B cell (primary cell): Measurements from ENCODE around the gene NPR1. TPM values are rescaled to one million over a fixed set of nuclear protein-coding genes. Genes with fewer than 3 reads are reported as not detected.

Experiments
- ATAC-seq: fragments of 200-7000 bp; cut with Tn5 transposase; one replicate; pipeline ENCODE4 v1.10.0; 2021; ENCODE audit warnings: low read depth, mild to moderate bottlenecking, moderate number of reproducible peaks, moderate library complexity
- CTCF ChIA-PET: fragments of 350-600 bp; sonication (Branson Sonifier 250); formaldehyde crosslinking; loops from one replicate; lab custom pipeline; 2021; ENCODE audit warnings: antibody characterized with exemption, inconsistent platforms; lab: Charles Lee
- POLR2A ChIA-PET: fragments of 350-600 bp; sonication (Branson Sonifier 250); formaldehyde crosslinking; loops from one replicate; lab custom pipeline; 2021; ENCODE audit warnings: antibody characterized with exemption; lab: Charles Lee
- DNase-seq: peaks from one replicate; pipeline ENCODE4 v3.0.0; 2013
- H2AFZ ChIP-seq: 2 replicates; pipeline ENCODE4 v1.6.1; 2012; ENCODE audit warnings: mild to moderate bottlenecking, low read depth, low read length; ENCODE audit not compliant: insufficient read depth, poor library complexity, severe bottlenecking
- H3K27ac ChIP-seq, 2 donors: 1 replicate in 1 of 2; 2 replicates in 1 of 2; pipeline ENCODE4 v1.5.1; 2012 to 2013; ENCODE audit warnings: low read length in 2 of 2, mild to moderate bottlenecking in 2 of 2, moderate library complexity in 1 of 2
- H3K27me3 ChIP-seq, 4 experiments: fragments of 200-600 bp in 1 of 4; sonication (generic) in 1 of 4; replicated peaks in 1 of 4; 1 replicate in 2 of 4; 2 replicates in 2 of 4; pipeline versions ENCODE4 v1.6.1 to v1.7.0; 2013 to 2016; ENCODE audit warnings: low read length in 3 of 4, mild to moderate bottlenecking in 2 of 4, mixed read lengths in 1 of 4, moderate library complexity in 1 of 4; ENCODE audit not compliant: insufficient read depth in 4 of 4, control insufficient read depth in 3 of 4; ENCODE audit errors: control extremely low read depth in 1 of 4
- H3K36me3 ChIP-seq, 2 experiments: replicated peaks in 1 of 2; 1 replicate in 1 of 2; 2 replicates in 1 of 2; pipeline versions ENCODE4 v1.6.1 to v1.7.1; 2013; ENCODE audit warnings: low read length in 1 of 2; ENCODE audit not compliant: insufficient read depth in 2 of 2, control insufficient read depth in 1 of 2; ENCODE audit errors: control extremely low read depth in 1 of 2, extremely low read depth in 1 of 2
- H3K4me1 ChIP-seq, 2 donors: fragments of 200-600 bp in 1 of 2; sonication (generic) in 1 of 2; 1 replicate in 1 of 2; 2 replicates in 1 of 2; pipeline versions ENCODE4 v1.5.1 to v1.6.1; 2013 to 2017; ENCODE audit warnings: low read length in 2 of 2; ENCODE audit not compliant: control insufficient read depth in 2 of 2, insufficient read depth in 2 of 2
- H3K4me2 ChIP-seq: replicated peaks from 2 replicates; pipeline ENCODE3; 2012; ENCODE audit warnings: mild to moderate bottlenecking, low read depth, low read length; ENCODE audit not compliant: poor library complexity, severe bottlenecking
- H3K4me3 ChIP-seq, 5 experiments: fragments of 200-600 bp in 1 of 5; sonication (generic) in 1 of 5; 1 replicate in 3 of 5; 2 replicates in 2 of 5; pipeline versions ENCODE4 v1.5.1 to v1.7.0; 2011 to 2016; ENCODE audit warnings: low read length in 4 of 5, mild to moderate bottlenecking in 4 of 5, low read depth in 2 of 5, control low read depth in 1 of 5, moderate library complexity in 1 of 5; ENCODE audit not compliant: insufficient read depth in 1 of 5; ENCODE audit errors: control extremely low read depth in 1 of 5, extremely low read depth in 1 of 5
- H3K79me2 ChIP-seq: fragments of 200-600 bp; sonication (generic); one replicate; pipeline ENCODE4 v1.6.0; 2016; ENCODE audit warnings: low read length; ENCODE audit not compliant: control insufficient read depth, insufficient read depth
- H3K9ac ChIP-seq: fragments of 200-600 bp; sonication (generic); 2 replicates; pipeline ENCODE4 v1.6.1; 2017; ENCODE audit warnings: mild to moderate bottlenecking, low read length, moderate library complexity
- H3K9me3 ChIP-seq, 3 donors: one replicate each; pipeline versions ENCODE4 v1.6.1 to v1.7.1; 2013; ENCODE audit warnings: low read length in 2 of 3; ENCODE audit not compliant: control insufficient read depth in 2 of 3, insufficient read depth in 1 of 3; ENCODE audit errors: control extremely low read depth in 1 of 3
- H4K20me1 ChIP-seq: 2 replicates; pipeline ENCODE4 v1.6.0; 2012; ENCODE audit warnings: mild to moderate bottlenecking, low read length; ENCODE audit not compliant: insufficient read depth, control insufficient read depth, poor library complexity, severe bottlenecking
- H3K27ac Mint-ChIP-seq: one replicate; pipeline ENCODE4 v1.8.0; 2021; ENCODE audit warnings: mixed read lengths
- H3K27me3 Mint-ChIP-seq: one replicate; pipeline ENCODE4 v1.8.0; 2021; ENCODE audit warnings: mixed read lengths
- H3K4me1 Mint-ChIP-seq: one replicate; pipeline ENCODE4 v1.8.0; 2021; ENCODE audit warnings: mixed read lengths
- H3K4me3 Mint-ChIP-seq: one replicate; pipeline ENCODE4 v1.8.0; 2021; ENCODE audit warnings: mixed read lengths
- H3K9me3 Mint-ChIP-seq: one replicate; pipeline ENCODE4 v1.8.0; 2022; ENCODE audit warnings: mixed read lengths; ENCODE audit not compliant: insufficient read depth
- EZH2 ChIP-seq: IDR thresholded peaks from 2 replicates; pipeline ENCODE4 v1.6.1; 2012; ENCODE audit warnings: borderline replicate concordance, low read depth, mild to moderate bottlenecking, moderate library complexity, low read length; ENCODE audit not compliant: insufficient read depth, poor library complexity, severe bottlenecking
- WGBS: methylation state at CpG from one replicate; pipeline ENCODE4 v1.1.5; 2013; ENCODE audit warnings: missing lambda C conversion rate; ENCODE audit not compliant: insufficient coverage; 5-methylcytosine and 5-hydroxymethylcytosine counted together
- intact Hi-C: fragments of 100-400 bp; cut with micrococcal nuclease; formaldehyde crosslinking; loops from one replicate; pipeline ENCODE4 v1.10.0; 2022
- polyA plus RNA-seq: library from polyadenylated mRNA; depleted of rRNA; stranded (reverse); fragments of >200 nt; gene quantifications from 2 replicates; pipeline ENCODE4 v1.2.3, GENCODE V29; 2012
- total RNA-seq, 2 donors: library from RNA; stranded (reverse); fragments of 120-200 nt in 1 of 2; gene quantifications; 1 replicate in 1 of 2; 2 replicates in 1 of 2; pipeline versions ENCODE4 v1.2.3 to v1.2.4, GENCODE V29; 2013 to 2022
- TF ChIP-seq, protein P1 (sequence below): fragments of 200-600 bp; IDR thresholded peaks from one replicate; pipeline ENCODE4 v1.8.0; 2022; ENCODE audit warnings: antibody characterized with exemption, mild to moderate bottlenecking

Gene NPR1
- total and polyA plus RNA-seq, 2 donors (not counting 1 experiment from before 2014, with no cell fraction given), result 0.37 TPM; not detected in 1

DNA sequence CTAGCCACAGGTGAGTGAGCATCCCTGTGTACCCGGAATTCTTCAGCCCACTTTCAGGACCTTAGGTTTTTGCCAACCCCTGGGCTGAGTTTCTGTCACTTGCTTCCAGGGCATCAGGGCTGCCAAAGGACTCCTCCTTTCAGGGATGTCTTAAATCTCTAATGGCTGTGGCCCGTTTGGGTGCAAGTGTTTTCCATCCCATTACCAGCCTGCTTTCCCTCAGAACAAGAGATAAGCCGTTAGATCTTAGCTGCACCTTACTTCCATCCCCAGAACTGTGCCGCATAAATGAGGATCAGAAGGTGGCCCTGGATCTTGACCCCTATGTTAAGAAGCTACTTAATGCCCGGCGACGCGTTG lies 19.3 kb upstream of the NPR1 start:
- no peak for DNase-seq
- peak overlapping the region; percentile 91 for H3K9ac ChIP-seq
- ATAC-seq, result no peak
- peak overlapping the region; percentile 85 for H3K4me2 ChIP-seq
- Mint-ChIP-seq H3K4me1 (peaks cover 12% of the 10 kb centered on the region), H3K27ac (peak overlapping the region; percentile 91), H3K9me3 (no peaks in the 10 kb centered on the region), H3K4me3 (peak overlapping the region; percentile 96), H3K27me3 (no peaks in the 10 kb centered on the region)
- H3K27me3 ChIP-seq, result no peaks in the 10 kb centered on the region
- intact Hi-C loops, result loop anchor here (5.0 kb wide), 1 partner anchor 333 kb away; the partner anchor contains the start of gene RPS27
- POLR2A ChIA-PET, result interaction anchor here (0.6 to 2.1 kb wide), 7 partner anchors 10 to 329 kb away, joined by 3 to 8 read pairs (median 5); partner anchors contain the start of genes CHTOP, ILF2 and INTS3
- H3K79me2 ChIP-seq, result peaks cover 20% of the 10 kb centered on the region
- peaks cover 5 to 15% of the 10 kb centered on the region in 2 donors for H3K4me1 ChIP-seq
- WGBS, result 54% methylated on average over 8 of the region's 8 CpGs
- no peaks in the 10 kb centered on the region for H3K9me3 ChIP-seq
- no peaks in the 10 kb centered on the region for H4K20me1 ChIP-seq
- H3K36me3 ChIP-seq, result peaks cover 7 to 36% of the 10 kb centered on the region in 2 experiments
- H2AFZ ChIP-seq, result peak overlapping the region; percentile 96
- peak overlapping the region; percentile 77 to 87 (median 82) for H3K4me3 ChIP-seq
- TF ChIP-seq, protein P1, sequence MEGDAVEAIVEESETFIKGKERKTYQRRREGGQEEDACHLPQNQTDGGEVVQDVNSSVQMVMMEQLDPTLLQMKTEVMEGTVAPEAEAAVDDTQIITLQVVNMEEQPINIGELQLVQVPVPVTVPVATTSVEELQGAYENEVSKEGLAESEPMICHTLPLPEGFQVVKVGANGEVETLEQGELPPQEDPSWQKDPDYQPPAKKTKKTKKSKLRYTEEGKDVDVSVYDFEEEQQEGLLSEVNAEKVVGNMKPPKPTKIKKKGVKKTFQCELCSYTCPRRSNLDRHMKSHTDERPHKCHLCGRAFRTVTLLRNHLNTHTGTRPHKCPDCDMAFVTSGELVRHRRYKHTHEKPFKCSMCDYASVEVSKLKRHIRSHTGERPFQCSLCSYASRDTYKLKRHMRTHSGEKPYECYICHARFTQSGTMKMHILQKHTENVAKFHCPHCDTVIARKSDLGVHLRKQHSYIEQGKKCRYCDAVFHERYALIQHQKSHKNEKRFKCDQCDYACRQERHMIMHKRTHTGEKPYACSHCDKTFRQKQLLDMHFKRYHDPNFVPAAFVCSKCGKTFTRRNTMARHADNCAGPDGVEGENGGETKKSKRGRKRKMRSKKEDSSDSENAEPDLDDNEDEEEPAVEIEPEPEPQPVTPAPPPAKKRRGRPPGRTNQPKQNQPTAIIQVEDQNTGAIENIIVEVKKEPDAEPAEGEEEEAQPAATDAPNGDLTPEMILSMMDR, result no peak
- TF ChIP-seq EZH2, result no peak
- peak overlapping the region; percentile 68 to 83 for H3K27ac ChIP-seq
- CTCF ChIA-PET, result interaction anchor here (0.7 to 1.8 kb wide), 4 partner anchors 13 to 666 kb away, joined by 3 to 9 read pairs (median 4); partner anchors contain the start of gene ATP8B2

DNA sequence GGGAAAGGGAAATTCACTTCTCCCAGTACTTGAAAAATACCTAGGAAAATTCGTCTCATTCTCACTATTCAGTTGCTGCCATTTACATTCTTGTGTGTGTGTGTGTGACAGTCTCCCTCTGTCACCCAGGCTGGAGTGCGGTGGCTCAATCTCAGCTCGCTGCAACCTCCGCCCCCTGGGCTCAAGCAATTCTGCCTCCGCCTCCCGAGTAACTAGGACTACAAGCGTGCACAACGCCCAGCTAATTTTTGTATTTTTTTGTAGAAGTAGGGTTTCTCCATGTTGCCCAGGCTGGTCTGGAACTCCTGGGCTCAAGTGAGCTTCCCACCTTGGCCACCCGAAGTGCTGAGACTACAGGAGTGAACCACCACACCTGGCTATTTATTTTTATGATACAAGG lies 18.8 kb upstream of the NPR1 start:
- no peak for TF ChIP-seq EZH2
- TF ChIP-seq, protein P1, result no peak
- no peaks in the 10 kb centered on the region for H4K20me1 ChIP-seq
- H3K4me1 Mint-ChIP-seq, result peaks cover 12% of the 10 kb centered on the region
- no peak overlapping the region for H3K27ac ChIP-seq
- peak overlapping the region in 2 of 5 experiments; percentile 87 for H3K4me3 ChIP-seq
- no peak for ATAC-seq
- H3K9me3 Mint-ChIP-seq, result no peaks in the 10 kb centered on the region
- peaks cover 5 to 15% of the 10 kb centered on the region in 2 donors for H3K4me1 ChIP-seq
- H3K27ac Mint-ChIP-seq, result peak overlapping the region; percentile 91
- no CpG with 5 or more reads among the region's 9 CpGs for WGBS
- H3K27me3 ChIP-seq, result no peaks in the 10 kb centered on the region
- peaks cover 20% of the 10 kb centered on the region for H3K79me2 ChIP-seq
- H3K36me3 ChIP-seq, result peaks cover 9 to 41% of the 10 kb centered on the region in 2 experiments
- peak overlapping the region; percentile 85 for H3K4me2 ChIP-seq
- H2AFZ ChIP-seq, result no peak overlapping the region
- H3K9ac ChIP-seq, result no peak overlapping the region
- peak overlapping the region; percentile 96 for H3K4me3 Mint-ChIP-seq
- ChIA-PET POLR2A (interaction anchor here (0.7 to 2.1 kb wide), 4 partner anchors 9 to 124 kb away, joined by 4 to 8 read pairs (median 6); partner anchors contain the start of genes CHTOP and S100A1), CTCF (interaction anchor here (0.7 to 1.8 kb wide), 4 partner anchors 12 to 545 kb away, joined by 3 to 9 read pairs (median 4); no protein-coding TSS in a partner anchor)
- intact Hi-C loops, result loop anchor here (5.0 kb wide), 1 partner anchor 333 kb away; the partner anchor contains the start of gene RPS27
- no peaks in the 10 kb centered on the region for H3K9me3 ChIP-seq
- no peaks in the 10 kb centered on the region for H3K27me3 Mint-ChIP-seq
- DNase-seq, result no peak
